ENCODE measurements around the gene NRP1.

NRP1 gene

GRCh38 chr10:33216661-33217427 lies 117.6 kb downstream of the NRP1 start:
- FAIRE-seq (no peak), DNase-seq (ENCODE audit: insufficient read length, low spot score) (no peak)

GRCh38 chr10:33215635-33216034 lies 118.8 kb downstream of the NRP1 start:
- FAIRE-seq: no peak
- no peak for DNase-seq (ENCODE audit: insufficient read length, low spot score)

GRCh38 chr10:33215154-33215553 lies 119.3 kb downstream of the NRP1 start:
- DNase-seq (ENCODE audit: insufficient read length, low spot score): no peak
- FAIRE-seq: no peak

- no peak for DNase-seq (ENCODE audit: insufficient read length, low spot score)
- no peak for FAIRE-seq
These were observed 120.3 kb downstream of the NRP1 start for GRCh38 chr10:33214174-33214573.

- no peak for DNase-seq (ENCODE audit: insufficient read length, low spot score)
- FAIRE-seq: no peak
These were observed 122.3 kb downstream of the NRP1 start for GRCh38 chr10:33212061-33212748.

GRCh38 chr10:33211106-33211878 lies 123.2 kb downstream of the NRP1 start:
- FAIRE-seq (no peak), DNase-seq (ENCODE audit: insufficient read length, low spot score) (no peak)

GRCh38 chr10:33209802-33210201 lies 124.7 kb downstream of the NRP1 start:
- no peak for DNase-seq (ENCODE audit: insufficient read length, low spot score)
- FAIRE-seq: no peak

- no peak for FAIRE-seq
- DNase-seq (ENCODE audit: insufficient read length, low spot score): no peak
These were observed 126.3 kb downstream of the NRP1 start for GRCh38 chr10:33208166-33208565.

- DNase-seq (ENCODE audit: insufficient read length, low spot score): no peak
- no peak for FAIRE-seq
These were observed 130.4 kb downstream of the NRP1 start for GRCh38 chr10:33204031-33204430.

GRCh38 chr10:33201971-33202370 lies 132.5 kb downstream of the NRP1 start:
- FAIRE-seq: no peak
- no peak for DNase-seq (ENCODE audit: insufficient read length, low spot score)

- FAIRE-seq (no peak), DNase-seq (ENCODE audit: insufficient read length, low spot score) (no peak)
These were observed 133.2 kb downstream of the NRP1 start for GRCh38 chr10:33201056-33201780.

- DNase-seq (ENCODE audit: insufficient read length, low spot score) (no peak), FAIRE-seq (no peak)
These were observed 134.7 kb downstream of the NRP1 start for GRCh38 chr10:33199731-33200232.

GRCh38 chr10:33198610-33199009 lies 135.9 kb downstream of the NRP1 start:
- DNase-seq (ENCODE audit: insufficient read length, low spot score): no peak
- FAIRE-seq: no peak

GRCh38 chr10:33196710-33197491 lies 137.6 kb downstream of the NRP1 start:
- DNase-seq (ENCODE audit: insufficient read length, low spot score): no peak
- no peak for FAIRE-seq

- FAIRE-seq (no peak), DNase-seq (ENCODE audit: insufficient read length, low spot score) (no peak)
These were observed 138.1 kb downstream of the NRP1 start for GRCh38 chr10:33196377-33196706.

GRCh38 chr10:33195608-33196376 lies 138.7 kb downstream of the NRP1 start:
- no peak for DNase-seq (ENCODE audit: insufficient read length, low spot score)
- FAIRE-seq: no peak

GRCh38 chr10:33193701-33194521 lies 140.6 kb downstream of the NRP1 start:
- FAIRE-seq (no peak), DNase-seq (ENCODE audit: insufficient read length, low spot score) (no peak)

GRCh38 chr10:33193057-33193700 lies 141.3 kb downstream of the NRP1 start:
- DNase-seq (ENCODE audit: insufficient read length, low spot score) (peak; percentile 48), FAIRE-seq (peak; percentile 45)
